ENCODE data around the gene PALM. TPM values are rescaled to one million over a fixed set of nuclear protein-coding genes. Genes with fewer than 3 reads are reported as not detected.

The PALM gene
- total RNA-seq, 2 donors from 2014 or later: not detected

- DNase-seq (no peak), ATAC-seq (no peak)
- Mint-ChIP-seq H3K27ac (no peak overlapping the region), H3K27me3 (peaks cover 14% of the 10 kb centered on the region), H3K4me3 (no peak overlapping the region), H3K4me1 (peaks cover 1% of the 10 kb centered on the region), H3K36me3 (ENCODE audit: low read depth) (peaks cover 2% of the 10 kb centered on the region)
- no peaks in the 10 kb centered on the region for H3K9me3 ChIP-seq (ENCODE audit: control insufficient read depth, low read length, poor library complexity, severe bottlenecking)
These were observed 56.5 kb downstream of the PALM start for GRCh38 chr19:765179-765738.

- Mint-ChIP-seq H3K36me3 (ENCODE audit: low read depth) (peaks cover 2% of the 10 kb centered on the region), H3K4me1 (peaks cover 5% of the 10 kb centered on the region), H3K27me3 (peaks cover 14% of the 10 kb centered on the region), H3K27ac (no peak overlapping the region), H3K4me3 (no peak overlapping the region)
- no peaks in the 10 kb centered on the region for H3K9me3 ChIP-seq (ENCODE audit: control insufficient read depth, low read length, poor library complexity, severe bottlenecking)
- ATAC-seq (no peak), DNase-seq (no peak)
These were observed 59.7 kb downstream of the PALM start for GRCh38 chr19:768424-768823.

- Mint-ChIP-seq H3K4me3 (no peak overlapping the region), H3K27ac (no peak overlapping the region), H3K27me3 (peaks cover 14% of the 10 kb centered on the region), H3K4me1 (peaks cover 5% of the 10 kb centered on the region), H3K36me3 (ENCODE audit: low read depth) (peaks cover 2% of the 10 kb centered on the region)
- no peaks in the 10 kb centered on the region for H3K9me3 ChIP-seq (ENCODE audit: control insufficient read depth, low read length, poor library complexity, severe bottlenecking)
- ATAC-seq (no peak), DNase-seq (no peak)
These were observed 60.9 kb downstream of the PALM start for GRCh38 chr19:769616-770015.

GRCh38 chr19:771332-771785, 62.6 kb downstream of the PALM start:
- Mint-ChIP-seq H3K36me3 (ENCODE audit: low read depth) (peaks cover 2% of the 10 kb centered on the region), H3K27ac (no peak overlapping the region), H3K4me3 (no peak overlapping the region), H3K4me1 (peaks cover 5% of the 10 kb centered on the region), H3K27me3 (peaks cover 10% of the 10 kb centered on the region)
- H3K9me3 ChIP-seq (ENCODE audit: control insufficient read depth, low read length, poor library complexity, severe bottlenecking): no peaks in the 10 kb centered on the region
- ATAC-seq (peak; percentile 42), DNase-seq (no peak)

- no peak overlapping the region for H3K27ac Mint-ChIP-seq
- no peak overlapping the region for H3K4me3 Mint-ChIP-seq
These were observed 63.3 kb downstream of the PALM start for GRCh38 chr19:772063-772462.

GRCh38 chr19:772730-773436, 64.1 kb downstream of the PALM start:
- no peak overlapping the region for H3K27ac Mint-ChIP-seq
- no peak for DNase-seq
- peaks cover 5% of the 10 kb centered on the region for H3K4me1 Mint-ChIP-seq
- no peaks in the 10 kb centered on the region for H3K27me3 Mint-ChIP-seq
- H3K9me3 ChIP-seq (ENCODE audit: control insufficient read depth, low read length, poor library complexity, severe bottlenecking): no peaks in the 10 kb centered on the region
- no peaks in the 10 kb centered on the region for H3K36me3 Mint-ChIP-seq (ENCODE audit: low read depth)
- H3K4me3 Mint-ChIP-seq: no peak overlapping the region
- no peak for ATAC-seq

More at GRCh38 chr19:772063-772462, 63.3 kb downstream of the PALM start:
- no peaks in the 10 kb centered on the region for H3K9me3 ChIP-seq (ENCODE audit: control insufficient read depth, low read length, poor library complexity, severe bottlenecking)
- Mint-ChIP-seq H3K4me1 (peaks cover 5% of the 10 kb centered on the region), H3K36me3 (ENCODE audit: low read depth) (no peaks in the 10 kb centered on the region), H3K27me3 (peaks cover 3% of the 10 kb centered on the region)
- no peak for DNase-seq
- ATAC-seq: no peak

- ATAC-seq: no peak
- no peak for DNase-seq
- no peaks in the 10 kb centered on the region for H3K27me3 Mint-ChIP-seq
- H3K27ac Mint-ChIP-seq: no peak overlapping the region
- H3K4me3 Mint-ChIP-seq: no peak overlapping the region
- H3K4me1 Mint-ChIP-seq: peaks cover 3% of the 10 kb centered on the region
- H3K36me3 Mint-ChIP-seq (ENCODE audit: low read depth): no peaks in the 10 kb centered on the region
- H3K9me3 ChIP-seq (ENCODE audit: control insufficient read depth, low read length, poor library complexity, severe bottlenecking): no peaks in the 10 kb centered on the region
These were observed 67.8 kb downstream of the PALM start for GRCh38 chr19:776549-776948.

- H3K27me3 Mint-ChIP-seq: no peaks in the 10 kb centered on the region
- DNase-seq (no peak), ATAC-seq (no peak)
- H3K27ac Mint-ChIP-seq: no peak overlapping the region
- H3K4me1 Mint-ChIP-seq: no peaks in the 10 kb centered on the region
- H3K36me3 Mint-ChIP-seq (ENCODE audit: low read depth): no peaks in the 10 kb centered on the region
- H3K9me3 ChIP-seq (ENCODE audit: control insufficient read depth, low read length, poor library complexity, severe bottlenecking): no peaks in the 10 kb centered on the region
- no peak overlapping the region for H3K4me3 Mint-ChIP-seq
These were observed 70.3 kb downstream of the PALM start for GRCh38 chr19:778910-779653.

- no peaks in the 10 kb centered on the region for H3K27me3 Mint-ChIP-seq
- no peaks in the 10 kb centered on the region for H3K4me1 Mint-ChIP-seq
- DNase-seq (no peak), ATAC-seq (no peak)
- no peak overlapping the region for H3K27ac Mint-ChIP-seq
- H3K36me3 Mint-ChIP-seq (ENCODE audit: low read depth): no peaks in the 10 kb centered on the region
- H3K4me3 Mint-ChIP-seq: no peak overlapping the region
- H3K9me3 ChIP-seq (ENCODE audit: control insufficient read depth, low read length, poor library complexity, severe bottlenecking): no peaks in the 10 kb centered on the region
These were observed 72.2 kb downstream of the PALM start for GRCh38 chr19:780935-781334.

- no peaks in the 10 kb centered on the region for H3K27me3 Mint-ChIP-seq
- H3K4me1 Mint-ChIP-seq: no peaks in the 10 kb centered on the region
- no peaks in the 10 kb centered on the region for H3K9me3 ChIP-seq (ENCODE audit: control insufficient read depth, low read length, poor library complexity, severe bottlenecking)
- no peak for ATAC-seq
- no peaks in the 10 kb centered on the region for H3K36me3 Mint-ChIP-seq (ENCODE audit: low read depth)
- DNase-seq: no peak
- H3K27ac Mint-ChIP-seq: no peak overlapping the region
- H3K4me3 Mint-ChIP-seq: no peak overlapping the region
These were observed 73.1 kb downstream of the PALM start for GRCh38 chr19:781800-782184.

- H3K36me3 Mint-ChIP-seq (ENCODE audit: low read depth): no peaks in the 10 kb centered on the region
- no peak overlapping the region for H3K4me3 Mint-ChIP-seq
- H3K27ac Mint-ChIP-seq: no peak overlapping the region
- no peak for DNase-seq
- no peaks in the 10 kb centered on the region for H3K4me1 Mint-ChIP-seq
- H3K27me3 Mint-ChIP-seq: no peaks in the 10 kb centered on the region
- H3K9me3 ChIP-seq (ENCODE audit: control insufficient read depth, low read length, poor library complexity, severe bottlenecking): no peaks in the 10 kb centered on the region
- no peak for ATAC-seq
These were observed 73.6 kb downstream of the PALM start for GRCh38 chr19:782185-782877.

GRCh38 chr19:782878-783668, 74.3 kb downstream of the PALM start:
- DNase-seq (no peak), ATAC-seq (no peak)
- Mint-ChIP-seq H3K27me3 (no peaks in the 10 kb centered on the region), H3K36me3 (ENCODE audit: low read depth) (no peaks in the 10 kb centered on the region), H3K27ac (no peak overlapping the region), H3K4me1 (no peaks in the 10 kb centered on the region), H3K4me3 (no peak overlapping the region)
- no peaks in the 10 kb centered on the region for H3K9me3 ChIP-seq (ENCODE audit: control insufficient read depth, low read length, poor library complexity, severe bottlenecking)

Data from T-helper 17 cell (primary cell).